GM21619 (cell line): ENCODE results near the gene LIN37.

Experiments used
- ATAC-seq: cut with Tn5 transposase; IDR thresholded peaks from one replicate; pipeline ENCODE4 v1.9.1; 2021; ENCODE audit not compliant: unreplicated experiment

The LIN37 gene

DNA sequence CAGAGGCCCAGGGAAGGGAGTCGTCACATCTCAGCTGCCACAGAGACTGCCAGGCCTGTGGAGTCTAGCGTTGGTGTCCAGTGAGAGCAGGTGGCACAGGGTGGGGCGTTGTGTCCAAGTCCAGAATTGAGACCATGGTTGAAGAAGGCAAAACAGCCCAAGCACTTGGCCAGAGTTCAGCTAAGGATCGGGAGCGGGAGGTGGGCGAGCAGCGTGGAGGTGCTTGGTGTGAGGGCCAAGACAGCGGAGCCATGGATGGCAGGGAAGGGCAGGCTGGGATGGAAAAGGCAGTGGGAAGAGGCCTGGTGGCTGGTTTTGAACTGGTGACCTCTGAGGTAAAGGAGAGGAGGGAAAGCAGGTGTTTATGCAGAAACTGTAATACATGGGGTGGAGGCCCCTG, 14.1 kb upstream of the LIN37 start:
- no peak for ATAC-seq

DNA sequence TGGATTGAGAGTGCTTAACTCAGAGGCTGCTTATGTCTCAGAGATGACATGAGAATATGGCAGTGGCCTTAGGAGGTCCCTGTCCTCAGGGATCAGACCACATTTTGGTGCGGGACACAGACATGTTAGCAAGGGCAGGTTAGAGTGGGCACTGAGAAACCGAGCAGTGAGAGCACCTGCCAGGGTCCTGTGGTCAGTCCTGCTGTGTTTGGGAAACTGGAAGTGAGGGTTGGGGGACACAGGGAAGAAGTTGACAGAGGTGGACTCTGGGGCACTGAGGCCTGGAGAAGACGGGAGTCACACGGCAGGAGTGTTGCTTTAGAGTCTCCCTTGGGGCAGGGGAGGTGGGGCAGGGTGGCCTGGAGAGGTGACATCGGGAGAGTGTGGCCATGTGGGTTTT, 13.5 kb upstream of the LIN37 start:
- no peak for ATAC-seq

DNA sequence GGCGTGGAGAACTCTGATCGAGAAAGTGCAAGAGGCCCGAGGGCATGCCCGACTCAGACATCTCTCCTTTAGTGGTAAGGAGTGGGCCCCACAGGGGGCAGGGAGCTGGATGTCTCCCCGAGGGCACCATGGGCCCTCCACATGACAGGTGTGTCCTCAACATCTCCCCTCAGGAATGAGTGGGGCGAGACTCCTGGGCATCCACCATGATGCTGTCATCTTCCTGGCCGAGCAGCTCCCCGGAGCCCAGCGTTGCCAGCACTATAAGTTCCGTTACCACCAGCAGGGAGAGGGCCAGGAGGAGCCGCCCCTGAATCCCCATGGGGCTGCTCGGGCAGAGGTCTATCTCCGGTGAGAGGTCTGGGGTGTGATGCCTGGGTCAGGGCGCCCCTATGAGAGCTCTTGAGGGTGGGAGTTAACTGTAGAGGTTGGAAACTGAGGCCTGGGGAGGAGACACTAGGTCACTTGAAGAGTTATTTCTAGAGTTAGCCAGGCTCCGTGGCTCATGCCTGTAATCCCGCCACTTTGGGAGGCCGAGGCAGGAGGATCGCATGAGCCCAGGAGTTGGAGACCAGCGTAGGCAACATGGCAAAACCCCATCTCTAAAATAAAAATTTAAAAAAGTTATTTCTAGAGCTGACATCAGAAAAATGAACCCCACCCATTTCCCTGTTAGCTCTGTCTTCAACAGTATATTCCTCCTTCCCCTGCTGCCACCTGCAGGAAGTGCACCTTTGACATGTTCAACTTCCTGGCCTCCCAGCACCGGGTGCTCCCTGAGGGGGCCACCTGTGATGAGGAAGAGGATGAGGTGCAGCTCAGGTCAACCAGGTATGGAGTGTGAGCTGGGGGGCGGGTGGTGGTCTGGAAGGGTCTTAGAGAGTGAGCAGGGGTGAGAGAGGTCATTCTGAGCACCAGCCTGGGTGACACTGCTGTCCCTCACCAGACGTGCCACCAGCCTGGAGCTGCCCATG, 11.2 kb upstream of the LIN37 start:
- ATAC-seq: no peak

DNA sequence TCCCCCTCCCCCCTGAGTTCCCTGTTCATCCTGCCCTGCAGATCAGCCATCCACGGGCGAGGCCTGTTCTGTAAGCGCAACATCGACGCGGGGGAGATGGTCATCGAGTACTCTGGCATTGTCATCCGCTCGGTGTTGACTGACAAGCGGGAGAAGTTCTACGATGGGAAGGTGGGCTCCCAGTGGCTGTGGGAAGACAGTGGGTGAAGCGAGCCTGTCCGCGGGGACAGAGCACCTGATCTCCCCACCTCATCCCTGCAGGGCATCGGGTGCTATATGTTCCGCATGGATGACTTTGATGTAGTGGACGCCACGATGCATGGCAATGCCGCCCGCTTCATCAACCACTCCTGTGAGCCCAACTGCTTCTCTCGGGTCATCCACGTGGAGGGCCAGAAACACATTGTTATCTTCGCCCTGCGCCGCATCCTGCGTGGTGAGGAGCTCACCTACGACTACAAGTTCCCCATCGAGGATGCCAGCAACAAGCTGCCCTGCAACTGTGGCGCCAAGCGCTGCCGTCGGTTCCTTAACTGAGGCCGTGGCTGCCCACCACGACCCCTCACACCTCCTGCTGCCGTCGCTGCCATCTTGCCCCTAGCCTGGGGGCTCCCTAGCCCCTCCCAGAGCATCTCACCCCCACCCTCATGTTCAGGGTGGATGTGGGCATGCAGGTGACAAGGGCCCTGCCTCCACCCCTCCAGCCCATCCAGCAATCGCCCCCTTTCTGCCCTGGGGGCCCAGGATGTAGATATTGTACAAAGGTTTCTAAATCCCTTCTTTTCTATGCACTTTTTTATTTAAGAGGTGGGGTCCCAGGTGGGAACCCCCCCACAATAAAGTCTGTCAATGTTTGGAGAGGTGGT, 10.1 kb upstream of the LIN37 start:
- ATAC-seq: no peak

DNA sequence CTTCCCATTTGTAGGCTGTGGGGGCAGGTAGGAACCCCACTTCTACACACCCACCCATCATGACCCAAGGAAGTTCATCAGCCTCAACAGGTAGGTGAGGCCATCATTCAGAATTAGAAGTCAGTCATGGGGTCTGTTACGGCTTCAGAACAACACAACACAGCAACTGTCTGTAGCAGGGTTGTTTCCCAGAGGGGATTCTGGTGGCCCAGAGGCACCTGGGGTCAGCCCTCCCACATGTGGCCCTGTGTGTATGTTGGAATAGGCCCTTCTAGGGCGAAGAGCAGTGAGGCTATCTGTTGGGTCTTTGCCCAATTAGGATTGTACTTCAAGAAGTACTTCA, 9.5 kb upstream of the LIN37 start:
- no peak for ATAC-seq

DNA sequence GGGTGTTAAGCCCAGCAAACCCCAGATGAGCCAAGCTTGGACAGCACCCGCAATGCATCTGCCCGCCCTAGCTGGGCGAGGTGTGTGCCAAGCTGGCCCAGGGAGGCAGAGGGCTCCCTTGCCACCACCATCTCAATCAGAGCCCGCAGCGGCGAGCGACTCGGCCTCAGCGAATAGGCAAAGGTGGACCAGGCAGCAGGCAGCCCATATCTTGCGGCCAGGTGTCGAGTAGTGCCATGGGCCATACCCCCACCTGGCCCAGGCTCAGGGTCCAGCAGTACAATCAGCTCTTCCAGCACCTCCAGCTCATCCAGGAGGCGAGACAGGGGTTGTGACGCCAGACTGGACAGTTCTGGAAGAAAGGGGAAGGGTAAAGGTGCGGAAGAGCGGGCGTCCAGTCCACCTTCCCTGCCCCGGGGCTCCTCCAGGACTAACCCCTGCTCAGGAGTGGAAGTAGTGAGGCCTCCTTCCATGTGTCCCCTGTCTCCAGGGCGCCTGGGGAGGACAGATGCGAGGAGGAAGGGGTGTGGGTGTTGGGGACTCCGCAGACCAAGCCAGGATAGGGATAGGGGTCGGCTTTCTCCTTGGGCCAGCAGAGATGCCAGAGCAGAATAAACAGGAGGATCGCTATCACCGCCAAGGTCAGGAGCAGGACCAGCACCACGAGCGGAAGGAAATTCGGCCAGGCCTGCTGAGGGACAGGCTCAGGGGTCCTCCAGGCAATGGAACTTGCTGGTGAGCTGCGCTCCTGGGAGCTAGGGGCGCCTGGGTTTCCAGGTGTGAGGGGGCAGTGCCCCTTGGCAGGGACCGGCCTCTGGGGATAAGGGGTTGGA, 8.9 kb upstream of the LIN37 start:
- ATAC-seq: no peak

DNA sequence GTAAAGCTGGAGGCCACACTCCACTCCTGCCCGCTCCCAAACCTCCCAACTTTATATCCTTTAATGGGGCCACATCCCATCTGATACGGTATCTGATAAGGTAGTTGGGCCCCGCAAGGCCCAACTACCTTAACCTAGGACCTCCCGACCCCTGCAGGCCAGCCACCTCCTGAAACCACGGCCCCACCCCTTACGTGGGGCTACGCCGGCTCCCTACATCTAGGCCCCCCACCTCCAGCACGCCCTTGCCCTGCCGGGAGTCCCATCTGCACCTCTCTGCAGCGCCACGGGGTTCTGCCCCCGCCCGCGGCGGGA, 8.3 kb upstream of the LIN37 start:
- ATAC-seq: no peak

DNA sequence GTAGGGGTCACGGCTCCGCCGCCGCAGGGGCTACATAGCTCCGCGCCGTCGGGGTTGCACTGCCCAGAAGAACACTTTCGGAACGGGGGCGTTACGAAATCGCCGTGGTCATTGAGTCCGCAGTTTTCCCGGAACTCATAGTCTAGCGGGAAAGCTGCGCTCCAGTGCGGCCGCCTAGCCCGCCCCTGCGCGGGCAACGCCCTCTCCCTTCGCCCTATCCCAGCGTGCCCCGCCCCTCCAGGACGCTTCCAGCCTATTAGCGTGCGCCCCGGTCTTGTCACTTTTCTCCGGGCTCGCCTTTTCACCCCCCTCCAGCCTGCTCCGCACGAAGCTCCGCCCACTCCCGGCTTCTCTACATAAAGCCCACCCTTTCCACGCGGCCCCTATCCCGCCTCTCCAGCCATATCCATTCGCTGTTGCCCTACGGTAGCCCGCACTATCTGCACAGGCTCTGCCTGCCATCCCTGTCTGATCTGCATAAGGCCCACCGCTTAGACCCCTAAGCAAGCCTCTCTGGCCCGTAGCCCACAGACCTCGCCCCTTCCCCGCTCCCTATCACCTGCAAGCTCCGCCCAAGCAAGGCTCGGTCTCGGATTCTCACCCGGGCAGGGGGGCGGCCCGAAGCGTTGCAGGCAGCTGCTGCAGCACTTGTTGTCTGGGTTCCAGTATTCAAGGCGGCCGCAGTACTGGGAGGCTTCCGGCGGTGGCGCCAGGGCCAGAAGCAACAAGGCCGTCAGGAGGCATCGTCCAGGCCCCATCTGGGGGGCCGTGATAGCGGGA, 7.8 kb upstream of the LIN37 start:
- peak; percentile 42 for ATAC-seq

DNA sequence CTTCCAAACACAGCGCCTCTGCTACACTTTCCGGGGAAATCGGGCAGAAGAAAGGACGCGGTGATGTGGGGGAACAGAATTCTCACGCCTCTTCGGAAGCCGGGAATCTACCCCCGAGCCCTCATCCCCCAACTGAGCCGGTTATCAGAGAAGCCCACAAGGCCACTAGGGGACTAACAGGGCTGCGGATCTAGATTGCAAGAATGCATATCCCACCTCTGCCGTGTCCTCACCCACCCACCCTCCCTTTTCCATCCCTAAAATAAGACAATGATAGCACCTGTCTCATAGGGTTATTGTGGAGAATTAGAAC, 7.2 kb upstream of the LIN37 start:
- no peak for ATAC-seq

DNA sequence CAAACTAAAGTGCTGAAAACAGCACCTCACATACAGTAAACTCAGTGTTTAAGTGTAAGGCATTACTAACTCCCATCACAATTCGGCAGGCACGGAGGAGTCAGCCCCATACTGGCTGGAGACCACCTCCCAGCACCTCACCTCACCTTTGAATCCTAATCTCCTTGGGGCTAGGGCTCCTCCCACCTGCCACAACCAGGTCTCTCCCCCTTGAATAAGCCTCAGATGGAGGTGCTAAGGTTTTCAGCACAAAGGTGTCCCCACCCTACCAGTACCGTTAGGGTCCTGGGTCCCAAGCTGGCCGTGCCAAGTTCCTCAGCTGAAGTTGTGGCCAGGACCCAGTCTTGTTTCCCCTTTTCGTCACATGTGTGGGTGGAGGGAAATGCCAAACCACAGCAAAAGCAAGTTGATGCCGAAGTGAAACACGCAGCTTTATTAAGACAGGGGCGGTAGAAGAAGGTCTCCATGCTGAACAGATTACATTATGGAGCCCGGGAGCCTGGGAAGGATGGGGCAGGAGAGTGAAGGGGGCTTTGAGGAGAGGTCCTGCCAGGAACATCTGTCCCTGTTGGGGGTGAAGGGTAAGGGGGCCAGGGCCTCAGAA, 6.2 kb upstream of the LIN37 start, which contains the start of gene IGFLR1:
IGFLR1 (minus strand) TSS at position 332 of the 604 bp plus-strand sequence. CDS start 1,272 bp downstream, outside the sequence.
- ATAC-seq: no peak

DNA sequence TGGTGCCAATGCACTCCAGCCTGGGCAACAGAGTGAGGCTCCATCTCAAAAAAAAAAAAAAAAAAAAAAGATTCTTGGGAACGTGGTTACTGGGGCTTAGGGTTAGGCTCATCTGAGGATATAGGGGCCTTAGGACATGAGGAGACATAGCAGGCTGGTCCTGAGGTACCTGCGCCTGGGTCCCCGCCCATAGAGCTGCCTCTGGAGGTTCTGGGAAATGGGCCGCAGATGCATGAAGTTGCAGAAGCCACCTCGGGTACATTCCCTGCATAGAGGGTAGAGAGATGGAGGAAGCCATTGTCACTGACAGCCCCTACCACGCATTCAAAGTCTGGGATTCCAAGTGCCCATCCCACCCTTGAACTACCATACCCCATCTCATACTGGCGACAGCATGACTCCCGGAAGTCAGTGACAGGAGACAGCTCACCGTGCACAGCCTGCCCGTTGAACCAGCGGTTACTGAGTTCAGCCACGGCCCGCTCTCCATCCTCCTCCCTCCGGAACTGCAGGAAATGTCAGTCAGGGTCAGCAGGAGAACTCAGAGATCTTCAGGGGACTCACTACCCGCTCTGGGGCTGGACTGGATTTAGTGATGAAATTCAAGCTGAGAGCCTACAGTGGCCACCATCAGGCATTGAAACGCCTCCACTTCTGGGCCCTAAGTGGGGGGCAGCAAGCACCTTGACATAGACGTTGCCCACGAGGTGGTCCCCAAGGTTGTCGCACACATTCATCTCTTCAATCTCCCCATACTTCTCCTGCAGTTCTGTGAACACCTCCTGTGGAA, 4.5 kb upstream of the LIN37 start:
- no peak for ATAC-seq

DNA sequence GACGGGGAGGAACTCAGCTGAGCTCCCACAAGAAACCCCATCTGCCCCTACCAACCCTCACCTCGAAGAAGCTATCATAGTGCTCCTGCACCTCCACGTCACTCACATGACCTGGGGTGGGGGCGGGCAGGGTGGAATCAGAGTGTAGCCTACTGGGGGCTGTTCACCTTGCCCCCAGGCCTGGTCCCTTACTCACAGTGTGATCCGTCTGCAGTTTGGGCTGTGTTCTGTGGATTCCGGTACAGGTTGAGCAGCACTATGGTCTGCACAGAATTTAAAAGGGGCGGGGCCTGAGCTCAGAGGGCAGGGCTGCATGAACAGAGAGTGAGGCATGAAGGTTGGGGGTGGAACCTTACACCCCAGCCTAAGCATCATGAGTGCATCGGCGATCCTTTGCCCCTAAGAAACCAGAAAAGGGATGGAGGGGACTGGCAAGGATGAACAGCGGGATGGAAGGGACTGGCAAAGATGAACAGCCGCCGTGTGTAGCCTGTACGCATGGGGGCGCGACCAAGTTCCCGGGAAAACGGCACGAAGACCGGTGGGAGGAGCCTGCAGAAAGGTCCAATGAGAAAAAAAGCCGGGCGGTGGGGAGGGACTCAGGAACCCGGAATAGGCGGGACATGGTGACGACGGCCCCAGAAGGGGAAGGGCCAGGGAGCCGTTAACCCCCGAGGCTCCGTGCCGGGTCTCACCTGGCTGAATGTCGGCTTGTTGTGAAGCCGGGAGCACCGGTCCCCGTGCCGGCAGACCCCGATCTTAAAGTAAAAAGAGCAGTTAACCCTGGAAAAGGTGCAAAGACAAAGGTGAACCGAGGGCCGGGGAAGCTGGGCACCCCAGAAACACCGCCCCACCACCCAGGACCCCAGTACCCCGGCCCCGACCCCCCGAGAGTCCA, 3.7 kb upstream of the LIN37 start:
- peak; percentile 31 for ATAC-seq

DNA sequence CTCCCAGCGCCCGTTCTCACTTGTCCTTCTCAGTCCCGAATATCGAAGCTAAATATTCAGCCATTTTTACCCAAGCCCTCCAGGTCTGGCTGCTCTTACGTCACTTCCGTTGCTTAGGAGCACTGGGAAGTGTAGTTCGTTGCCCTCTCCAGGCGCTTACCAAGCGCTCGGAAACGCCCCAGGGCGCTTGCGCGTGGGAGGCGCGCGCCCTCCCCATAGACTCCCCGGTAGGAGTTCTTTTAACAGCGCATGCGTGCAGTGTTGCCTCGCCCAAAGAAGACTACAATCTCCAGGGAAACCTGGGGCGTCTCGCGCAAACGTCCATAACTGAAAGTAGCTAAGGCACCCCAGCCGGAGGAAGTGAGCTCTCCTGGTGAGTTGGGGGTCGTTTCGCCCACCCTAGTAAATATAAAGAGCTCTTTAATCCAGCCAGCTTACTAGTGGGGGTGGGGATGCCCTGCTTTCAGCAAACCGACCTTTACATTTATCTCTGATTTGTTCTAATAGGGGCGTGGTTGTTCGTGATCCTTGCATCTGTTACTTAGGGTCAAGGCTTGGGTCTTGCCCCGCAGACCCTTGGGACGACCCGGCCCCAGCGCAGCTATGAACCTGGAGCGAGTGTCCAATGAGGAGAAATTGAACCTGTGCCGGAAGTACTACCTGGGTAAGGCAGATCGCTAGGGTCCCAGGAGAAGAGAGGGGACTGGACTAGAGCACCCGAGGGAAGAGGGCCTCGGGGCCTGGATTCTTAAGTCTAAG, 2.9 kb upstream of the LIN37 start, which contains the start of the genes PSENEN and U2AF1L4:
PSENEN (plus strand) TSS at position 324 of the 759 bp plus-strand sequence; CDS start at position 604, 280 bp downstream.
U2AF1L4 (minus strand) TSS at position 91 of the 759 bp plus-strand sequence; CDS start at position 64, 27 bp downstream.
- peak; percentile 38 for ATAC-seq

DNA sequence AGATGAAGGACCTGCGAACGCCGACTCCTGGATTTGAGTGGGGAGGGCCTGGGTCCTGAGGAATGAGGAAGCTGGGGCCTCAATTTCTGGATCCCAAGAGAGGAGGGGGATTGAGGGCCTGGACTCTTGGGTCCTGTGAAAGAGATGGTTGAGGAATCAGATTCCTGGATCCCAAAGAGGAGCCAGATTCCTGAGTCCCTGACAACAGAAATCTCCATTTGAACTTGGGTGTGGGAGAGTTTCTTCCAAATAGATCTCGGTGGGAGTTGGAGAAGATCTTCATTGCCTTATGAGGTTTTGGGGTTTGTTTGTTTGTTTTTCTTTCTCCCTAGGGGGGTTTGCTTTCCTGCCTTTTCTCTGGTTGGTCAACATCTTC, 2.3 kb upstream of the LIN37 start:
- no peak for ATAC-seq

DNA sequence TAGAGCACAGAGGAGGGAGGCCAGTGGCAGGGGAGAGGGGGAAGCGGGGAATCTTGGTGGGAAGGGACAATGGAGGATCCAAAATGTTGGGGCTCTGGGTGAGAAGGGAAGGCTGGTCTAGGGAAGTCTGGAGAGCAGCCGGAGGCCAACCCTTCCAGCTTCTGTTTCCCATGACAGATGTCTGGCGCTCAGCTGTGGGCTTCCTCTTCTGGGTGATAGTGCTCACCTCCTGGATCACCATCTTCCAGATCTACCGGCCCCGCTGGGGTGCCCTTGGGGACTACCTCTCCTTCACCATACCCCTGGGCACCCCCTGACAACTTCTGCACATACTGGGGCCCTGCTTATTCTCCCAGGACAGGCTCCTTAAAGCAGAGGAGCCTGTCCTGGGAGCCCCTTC, 1.8 kb upstream of the LIN37 start:
- no peak for ATAC-seq

DNA sequence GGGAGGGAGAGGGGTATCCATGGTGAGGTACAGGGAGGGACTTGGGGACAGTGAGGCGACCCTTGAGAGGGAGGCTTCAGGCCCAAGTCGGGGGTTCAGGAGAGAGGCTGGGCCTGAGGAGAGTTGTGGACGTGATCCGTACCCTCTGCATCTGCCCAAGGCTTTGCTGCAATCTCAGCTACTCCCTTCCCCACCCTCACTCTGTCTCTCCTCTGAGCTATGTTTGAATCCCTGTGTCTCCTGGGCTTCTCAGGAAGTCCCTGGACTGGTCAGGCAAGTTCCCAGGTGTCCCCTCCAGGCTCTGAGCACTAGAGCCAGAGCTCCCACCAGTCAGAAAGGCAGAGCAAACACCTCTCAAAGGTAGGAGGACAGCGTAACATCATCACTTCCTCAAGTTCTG, 1.8 kb downstream of the LIN37 start:
- ATAC-seq: no peak
